Gastrocnemius medialis (tissue), 4 donors: ENCODE measurements around the gene ADPRH. TPM values are rescaled to one million over a fixed set of nuclear protein-coding genes. Genes with fewer than 3 reads are reported as not detected.

ENCODE experiments used
- ATAC-seq, 2 donors: fragments of 150-250 bp; one replicate each; pipeline ENCODE4 v1.9.1; 2016
- DNase-seq, 2 donors: peaks; one replicate each; pipeline ENCODE4 v3.0.0-alpha.2; 2019
- H3K27ac ChIP-seq, 4 donors: fragments of 200-600 bp; sonication (generic); 1 replicate in 1 of 4; 2 replicates in 3 of 4; pipeline ENCODE4 v1.5.1; 2016 to 2018; ENCODE audit warnings: mild to moderate bottlenecking in 2 of 4, moderate library complexity in 1 of 4
- H3K27me3 ChIP-seq, 3 donors: fragments of 200-600 bp; sonication (generic) in 2 of 3; 1 replicate in 1 of 3; 2 replicates in 2 of 3; pipeline versions ENCODE4 v1.5.1 to v1.6.0; 2016 to 2019; ENCODE audit warnings: mild to moderate bottlenecking in 1 of 3, moderate library complexity in 1 of 3
- H3K36me3 ChIP-seq, 2 donors: fragments of 200-600 bp; sonication (generic) in 1 of 2; one replicate each; pipeline ENCODE4 v1.5.1; 2017 to 2018
- H3K4me1 ChIP-seq, 2 donors: fragments of 200-600 bp; sonication (generic) in 1 of 2; one replicate each; pipeline ENCODE4 v1.5.1; 2016 to 2017; ENCODE audit warnings: mild to moderate bottlenecking in 2 of 2
- H3K4me3 ChIP-seq, 4 donors: fragments of 200-600 bp; sonication (generic) in 3 of 4; 1 replicate in 1 of 4; 2 replicates in 3 of 4; pipeline ENCODE4 v1.5.1; 2016 to 2019; ENCODE audit warnings: mild to moderate bottlenecking in 2 of 4
- H3K9me3 ChIP-seq, 3 donors: fragments of 200-600 bp; sonication (generic) in 2 of 3; 1 replicate in 1 of 3; 2 replicates in 2 of 3; pipeline ENCODE4 v1.5.1; 2016 to 2019
- CTCF ChIP-seq, 5 experiments: fragments of 450-650 bp in 3 of 5; fragments of 200-600 bp in 2 of 5; sonication (generic) in 2 of 5; IDR thresholded peaks in 4 of 5; conservative IDR thresholded peaks in 1 of 5; 1 replicate in 4 of 5; 2 replicates in 1 of 5; pipeline ENCODE4 v1.5.1; 2016 to 2019; ENCODE audit warnings: antibody characterized with exemption in 5 of 5, mild to moderate bottlenecking in 3 of 5, moderate library complexity in 3 of 5
- POLR2A ChIP-seq, 2 donors: fragments of 450-650 bp; IDR thresholded peaks; one replicate each; pipeline ENCODE4 v1.6.1; 2017; ENCODE audit warnings: antibody characterized with exemption in 2 of 2, mild to moderate bottlenecking in 2 of 2, moderate library complexity in 2 of 2
- in situ Hi-C, 4 donors: fragments of 200-750 bp; cut with MboI; loops; one replicate each; pipeline versions ENCODE4 v1.15.0 to v1.8.0; 2017; ENCODE audit warnings: low sequenced_read_pairs in 4 of 4
- intact Hi-C: fragments of 100-400 bp; cut with DNase I; formaldehyde crosslinking; loops from one replicate; pipeline ENCODE4 v1.15.1; 2023; ENCODE audit warnings: low total_unique reads
- total RNA-seq, 4 donors: library from RNA; depleted of rRNA; stranded (reverse); fragments of >200 nt; gene quantifications; one replicate each; pipeline versions ENCODE4 v1.1.0 to v1.2.3, GENCODE V29; 2016

ADPRH gene
- total RNA-seq, 4 donors from 2014 or later = 8.2 to 15.3 (median 10.3) TPM

- Histone ChIP-seq H3K9me3 (no peaks in the 10 kb centered on the region), H3K27ac (no peak overlapping the region), H3K27me3 (no peaks in the 10 kb centered on the region), H3K4me1 (no peaks in the 10 kb centered on the region), H3K4me3 (no peak overlapping the region), H3K36me3 (no peaks in the 10 kb centered on the region)
- in situ Hi-C loops = no loop called here
- intact Hi-C loops = no loop called here
- TF ChIP-seq CTCF (IDR thresholded peaks at IDR 0.05 in 4 of 5, conservative IDR thresholded peaks at IDR 0.05 in 1 of 5) (no peak), POLR2A (IDR thresholded peaks at IDR 0.05) (no peak)
- ATAC-seq (no peak), DNase-seq (no peak)
These were observed 25.4 kb upstream of the ADPRH start for GRCh38 chr3:119553823-119554415.

GRCh38 chr3:119555309-119555735, 24.0 kb upstream of the ADPRH start:
- Histone ChIP-seq H3K4me3 (no peak overlapping the region), H3K4me1 (no peaks in the 10 kb centered on the region), H3K27ac (no peak overlapping the region), H3K9me3 (no peaks in the 10 kb centered on the region), H3K36me3 (no peaks in the 10 kb centered on the region), H3K27me3 (no peaks in the 10 kb centered on the region)
- ATAC-seq (no peak), DNase-seq (no peak)
- intact Hi-C loops (no loop called here), in situ Hi-C loops (no loop called here)
- TF ChIP-seq CTCF (IDR thresholded peaks at IDR 0.05 in 4 of 5, conservative IDR thresholded peaks at IDR 0.05 in 1 of 5) (no peak), POLR2A (IDR thresholded peaks at IDR 0.05) (no peak)

GRCh38 chr3:119555929-119556328, 23.4 kb upstream of the ADPRH start:
- Histone ChIP-seq H3K9me3 (no peaks in the 10 kb centered on the region), H3K4me1 (no peaks in the 10 kb centered on the region), H3K4me3 (no peak overlapping the region), H3K36me3 (no peaks in the 10 kb centered on the region), H3K27ac (no peak overlapping the region), H3K27me3 (no peaks in the 10 kb centered on the region)
- in situ Hi-C loops (no loop called here), intact Hi-C loops (no loop called here)
- DNase-seq = no peak
- ATAC-seq = no peak
- TF ChIP-seq POLR2A (IDR thresholded peaks at IDR 0.05) = no peak
- TF ChIP-seq CTCF (IDR thresholded peaks at IDR 0.05 in 4 of 5, conservative IDR thresholded peaks at IDR 0.05 in 1 of 5) = no peak

- Histone ChIP-seq H3K4me3 (no peak overlapping the region), H3K27me3 (no peaks in the 10 kb centered on the region), H3K4me1 (peaks cover 0 to 4% of the 10 kb centered on the region in 2 donors), H3K27ac (no peak overlapping the region), H3K36me3 (no peaks in the 10 kb centered on the region), H3K9me3 (no peaks in the 10 kb centered on the region)
- no peak for TF ChIP-seq CTCF (IDR thresholded peaks at IDR 0.05 in 4 of 5, conservative IDR thresholded peaks at IDR 0.05 in 1 of 5)
- TF ChIP-seq POLR2A (IDR thresholded peaks at IDR 0.05) = no peak
- ATAC-seq (no peak), DNase-seq (no peak)
- intact Hi-C loops (no loop called here), in situ Hi-C loops (no loop called here)
These were observed 22.0 kb upstream of the ADPRH start for GRCh38 chr3:119557192-119557876.
